ENCODE results near the gene POLN. TPM values are rescaled to one million over a fixed set of nuclear protein-coding genes. Genes with fewer than 3 reads are reported as not detected.

The POLN gene
- total RNA-seq, 2 experiments from 2014 or later, result 4.0 to 4.4 TPM

DNA sequence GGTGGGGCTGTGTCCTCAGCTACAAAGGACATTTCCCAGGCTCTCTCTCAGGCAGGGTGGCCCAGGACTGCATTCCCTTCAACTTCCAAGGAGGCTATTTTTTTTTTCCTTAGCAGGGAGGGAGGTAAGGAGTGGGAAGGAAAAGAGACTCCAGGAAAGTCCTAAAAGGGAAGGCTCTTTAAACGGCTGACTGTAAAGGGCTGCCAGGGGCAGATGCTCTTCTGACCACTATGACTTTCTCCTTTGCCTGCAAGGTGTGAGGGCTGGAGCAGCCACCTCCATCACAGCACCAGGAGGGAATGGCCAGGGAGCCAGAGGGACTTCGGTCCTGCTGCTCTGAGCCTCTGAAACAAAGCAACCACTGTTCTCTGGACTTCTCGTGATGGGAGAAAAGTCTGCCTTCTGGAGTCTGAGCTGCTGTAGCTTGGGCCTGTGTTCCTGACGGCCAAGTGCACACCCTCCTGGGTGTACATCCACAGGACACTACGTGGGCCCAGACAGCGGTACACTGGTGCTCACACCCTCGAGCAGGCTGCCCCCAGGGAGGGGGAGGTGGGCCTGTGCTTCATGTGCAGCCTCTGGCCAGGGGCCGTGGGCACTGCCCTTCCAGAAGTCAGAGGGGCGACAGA is 164.9 kb downstream of the POLN start:
- no peaks in the 10 kb centered on the region for H3K79me2 ChIP-seq (ENCODE audit: insufficient read depth, low read depth, low read length)

DNA sequence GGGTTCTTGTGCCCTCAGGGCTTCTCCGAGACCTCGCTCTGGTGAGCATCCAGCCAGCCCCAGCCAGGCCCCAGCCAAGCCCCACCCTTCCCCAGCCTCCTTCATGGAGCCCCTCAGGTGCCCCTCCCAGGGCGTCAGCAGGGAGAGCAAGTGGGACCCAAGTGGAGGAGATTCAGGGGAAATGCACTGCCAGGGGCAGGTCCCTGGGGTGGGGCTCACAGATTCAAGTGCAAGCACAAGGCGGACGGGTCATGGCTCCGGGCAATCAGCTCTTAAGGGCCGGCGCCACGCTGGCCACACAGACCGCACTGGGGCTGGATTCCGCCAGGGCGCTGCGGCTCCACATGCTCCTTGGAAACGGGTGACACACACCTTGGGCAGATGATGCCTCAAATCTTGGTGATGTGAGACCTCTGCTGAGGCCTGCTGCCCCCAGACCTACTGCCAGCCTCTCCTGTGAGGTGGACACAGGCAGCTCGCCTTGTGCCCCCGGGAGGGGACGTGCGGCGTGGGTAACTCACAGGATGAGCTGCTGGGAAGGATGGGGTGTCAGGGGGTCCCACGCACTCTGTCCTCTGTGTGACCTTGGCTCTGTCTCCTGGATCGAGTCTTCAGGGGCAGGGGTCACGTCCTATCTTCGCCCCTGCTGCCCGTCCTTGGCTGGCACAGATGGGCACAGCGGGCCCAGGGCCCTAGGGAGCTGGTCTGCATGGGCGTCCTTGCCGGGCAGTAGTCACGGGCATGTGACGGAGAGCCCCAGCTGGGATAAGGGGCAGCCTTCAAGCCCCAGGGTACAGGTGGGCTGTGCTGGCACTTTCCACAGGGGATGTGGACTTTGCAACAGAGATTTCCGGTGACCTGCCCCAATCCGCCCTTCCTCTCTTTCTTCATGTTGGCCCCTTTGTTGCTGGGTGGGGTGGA is 165.7 kb downstream of the POLN start:
- Histone ChIP-seq H3K36me3 (ENCODE audit: insufficient read depth, low read length) (no peaks in the 10 kb centered on the region), H3K9me3 (ENCODE audit: low read length) (no peaks in the 10 kb centered on the region), H2AFZ (ENCODE audit: low read length) (no peak overlapping the region), H3K4me1 (ENCODE audit: insufficient read depth, low read length, poor library complexity, severe bottlenecking) (no peaks in the 10 kb centered on the region), H3K9me2 (ENCODE audit: insufficient read depth, low read length) (no peaks in the 10 kb centered on the region), H3K79me2 (ENCODE audit: insufficient read depth, low read depth, low read length) (no peaks in the 10 kb centered on the region), H4K20me1 (ENCODE audit: insufficient read depth, low read length) (no peaks in the 10 kb centered on the region), H3K4me3 (ENCODE audit: low read depth, low read length, poor library complexity, severe bottlenecking) (no peak overlapping the region), H3K4me2 (ENCODE audit: low read length) (no peak overlapping the region), H3K27ac (ENCODE audit: low read depth, low read length, poor library complexity, severe bottlenecking) (no peak overlapping the region)
- no peak for TF ChIP-seq EZH2phosphoT487 (IDR thresholded peaks at IDR 0.05; ENCODE audit: borderline replicate concordance, low read depth, low read length)
- TF ChIP-seq, protein P1, sequence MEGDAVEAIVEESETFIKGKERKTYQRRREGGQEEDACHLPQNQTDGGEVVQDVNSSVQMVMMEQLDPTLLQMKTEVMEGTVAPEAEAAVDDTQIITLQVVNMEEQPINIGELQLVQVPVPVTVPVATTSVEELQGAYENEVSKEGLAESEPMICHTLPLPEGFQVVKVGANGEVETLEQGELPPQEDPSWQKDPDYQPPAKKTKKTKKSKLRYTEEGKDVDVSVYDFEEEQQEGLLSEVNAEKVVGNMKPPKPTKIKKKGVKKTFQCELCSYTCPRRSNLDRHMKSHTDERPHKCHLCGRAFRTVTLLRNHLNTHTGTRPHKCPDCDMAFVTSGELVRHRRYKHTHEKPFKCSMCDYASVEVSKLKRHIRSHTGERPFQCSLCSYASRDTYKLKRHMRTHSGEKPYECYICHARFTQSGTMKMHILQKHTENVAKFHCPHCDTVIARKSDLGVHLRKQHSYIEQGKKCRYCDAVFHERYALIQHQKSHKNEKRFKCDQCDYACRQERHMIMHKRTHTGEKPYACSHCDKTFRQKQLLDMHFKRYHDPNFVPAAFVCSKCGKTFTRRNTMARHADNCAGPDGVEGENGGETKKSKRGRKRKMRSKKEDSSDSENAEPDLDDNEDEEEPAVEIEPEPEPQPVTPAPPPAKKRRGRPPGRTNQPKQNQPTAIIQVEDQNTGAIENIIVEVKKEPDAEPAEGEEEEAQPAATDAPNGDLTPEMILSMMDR (conservative IDR thresholded peaks at IDR 0.05; ENCODE audit: low read length), result no peak
- intact Hi-C loops (cut with micrococcal nuclease; ENCODE audit: unreplicated experiment), result no loop called here
- POLR2A ChIA-PET, result no interaction called here
- DNase-seq (ENCODE audit: low spot score), result no peak
- CTCF ChIA-PET (ENCODE audit: unreplicated experiment), result no interaction called here
- no TSS peak for BruUV-seq (replicated peaks)

More for the DNA sequence above, 164.9 kb downstream of the POLN start:
- DNase-seq (ENCODE audit: low spot score), result no peak
- ChIA-PET CTCF (ENCODE audit: unreplicated experiment) (no interaction called here), POLR2A (no interaction called here)
- H3K36me3 ChIP-seq (ENCODE audit: insufficient read depth, low read length), result no peaks in the 10 kb centered on the region
- intact Hi-C loops (cut with micrococcal nuclease; ENCODE audit: unreplicated experiment), result no loop called here
- no peaks in the 10 kb centered on the region for H3K4me1 ChIP-seq (ENCODE audit: insufficient read depth, low read length, poor library complexity, severe bottlenecking)
- H3K9me2 ChIP-seq (ENCODE audit: insufficient read depth, low read length), result no peaks in the 10 kb centered on the region
- no peak overlapping the region for H3K4me3 ChIP-seq (ENCODE audit: low read depth, low read length, poor library complexity, severe bottlenecking)
- TF ChIP-seq, protein P1 (conservative IDR thresholded peaks at IDR 0.05; ENCODE audit: low read length), result no peak
- no peak for TF ChIP-seq EZH2phosphoT487 (IDR thresholded peaks at IDR 0.05; ENCODE audit: borderline replicate concordance, low read depth, low read length)
- no peaks in the 10 kb centered on the region for H3K9me3 ChIP-seq (ENCODE audit: low read length)
- no TSS peak for BruUV-seq (replicated peaks)
- H3K4me2 ChIP-seq (ENCODE audit: low read length), result no peak overlapping the region
- H4K20me1 ChIP-seq (ENCODE audit: insufficient read depth, low read length), result no peaks in the 10 kb centered on the region
- H2AFZ ChIP-seq (ENCODE audit: low read length), result no peak overlapping the region
- H3K27ac ChIP-seq (ENCODE audit: low read depth, low read length, poor library complexity, severe bottlenecking), result no peak overlapping the region

All from OCI-LY7 (cell line).